NCI-H2107 (cell line): ENCODE measurements around the gene TRPM5.

Experiments
- DNase-seq: peaks from one replicate; lab custom pipeline; 2025; lab: John Stamatoyannopoulos, UW

Gene TRPM5

DNA sequence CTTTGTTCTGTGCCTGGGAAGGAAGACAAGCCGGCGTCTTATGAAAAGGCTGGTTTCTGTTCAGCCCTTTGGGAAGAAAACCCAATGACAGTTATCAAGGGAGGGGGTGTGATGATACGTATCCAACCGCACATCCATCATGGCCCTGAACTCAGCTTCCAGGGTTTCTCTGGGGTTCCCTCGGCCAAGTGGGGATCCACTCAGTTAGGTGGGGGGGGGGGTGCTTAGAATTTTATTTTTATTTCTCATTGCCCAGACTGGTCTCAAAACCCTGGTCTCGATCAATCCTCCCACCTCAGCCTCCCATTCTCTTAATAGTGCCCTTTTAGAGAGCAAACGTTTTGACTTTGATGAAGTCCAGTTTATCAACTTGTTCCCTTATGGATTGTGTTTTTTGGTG, 26.2 kb upstream of the TRPM5 start:
- no peak for DNase-seq

DNA sequence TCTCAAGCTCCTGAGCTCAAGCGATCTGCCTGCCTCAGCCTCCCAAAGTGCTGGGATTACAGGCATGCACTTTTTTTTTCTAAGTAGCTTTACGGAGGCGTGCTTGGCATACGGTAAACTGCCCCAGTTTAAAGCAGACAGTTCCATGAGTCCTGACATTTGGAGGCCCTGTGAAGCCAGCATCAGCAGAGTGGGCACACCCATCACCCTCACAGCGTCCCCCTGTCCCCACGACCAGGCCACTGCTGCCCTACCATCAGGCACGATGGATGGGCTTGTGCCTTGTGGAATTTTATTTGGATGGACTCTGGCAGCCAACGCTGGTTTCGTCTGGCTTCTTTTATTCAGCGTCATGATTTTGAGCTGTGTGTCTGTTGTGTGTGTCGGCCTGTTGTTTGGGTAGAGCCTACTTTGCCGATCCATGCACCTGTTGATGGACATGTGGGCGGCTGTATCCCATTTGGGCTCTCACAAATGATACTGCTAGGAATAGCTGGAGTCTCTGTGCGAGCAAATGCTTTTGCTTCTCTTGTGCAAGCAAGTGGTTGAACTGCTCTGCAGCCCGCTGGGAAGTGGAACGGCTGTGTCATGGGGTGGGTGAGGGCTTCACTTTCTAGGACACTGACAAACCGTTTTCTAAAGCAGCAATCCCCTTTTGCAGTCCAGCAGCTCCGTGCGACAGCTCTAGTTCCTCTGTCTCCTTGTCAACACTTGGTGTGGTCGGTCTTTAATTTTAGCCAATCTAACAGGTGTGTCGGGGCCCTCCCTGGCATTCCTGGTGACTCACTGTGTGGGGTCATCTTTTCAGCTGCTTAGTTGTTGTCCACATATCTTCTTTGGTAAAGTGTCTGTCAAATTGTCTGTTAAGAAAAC, 24.3 kb upstream of the TRPM5 start:
- no peak for DNase-seq

DNA sequence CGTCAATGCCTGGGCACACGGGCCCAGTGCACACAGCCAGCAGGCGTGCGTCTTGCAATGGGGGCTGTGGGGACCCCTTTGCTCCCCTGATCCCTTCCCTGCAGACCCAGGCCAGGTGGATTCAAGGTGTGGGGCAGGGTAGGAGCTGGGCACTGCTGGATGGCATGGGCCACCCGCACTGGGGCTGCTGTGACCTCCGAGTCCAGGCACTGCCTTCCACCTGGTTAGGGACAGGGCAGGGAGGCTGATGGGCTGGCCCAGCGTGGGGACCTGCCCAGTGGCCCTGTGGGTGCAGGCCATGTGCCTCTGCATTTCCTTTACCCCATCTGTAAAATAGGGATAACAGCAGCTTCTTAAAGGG, 23.4 kb upstream of the TRPM5 start:
- DNase-seq, result no peak

DNA sequence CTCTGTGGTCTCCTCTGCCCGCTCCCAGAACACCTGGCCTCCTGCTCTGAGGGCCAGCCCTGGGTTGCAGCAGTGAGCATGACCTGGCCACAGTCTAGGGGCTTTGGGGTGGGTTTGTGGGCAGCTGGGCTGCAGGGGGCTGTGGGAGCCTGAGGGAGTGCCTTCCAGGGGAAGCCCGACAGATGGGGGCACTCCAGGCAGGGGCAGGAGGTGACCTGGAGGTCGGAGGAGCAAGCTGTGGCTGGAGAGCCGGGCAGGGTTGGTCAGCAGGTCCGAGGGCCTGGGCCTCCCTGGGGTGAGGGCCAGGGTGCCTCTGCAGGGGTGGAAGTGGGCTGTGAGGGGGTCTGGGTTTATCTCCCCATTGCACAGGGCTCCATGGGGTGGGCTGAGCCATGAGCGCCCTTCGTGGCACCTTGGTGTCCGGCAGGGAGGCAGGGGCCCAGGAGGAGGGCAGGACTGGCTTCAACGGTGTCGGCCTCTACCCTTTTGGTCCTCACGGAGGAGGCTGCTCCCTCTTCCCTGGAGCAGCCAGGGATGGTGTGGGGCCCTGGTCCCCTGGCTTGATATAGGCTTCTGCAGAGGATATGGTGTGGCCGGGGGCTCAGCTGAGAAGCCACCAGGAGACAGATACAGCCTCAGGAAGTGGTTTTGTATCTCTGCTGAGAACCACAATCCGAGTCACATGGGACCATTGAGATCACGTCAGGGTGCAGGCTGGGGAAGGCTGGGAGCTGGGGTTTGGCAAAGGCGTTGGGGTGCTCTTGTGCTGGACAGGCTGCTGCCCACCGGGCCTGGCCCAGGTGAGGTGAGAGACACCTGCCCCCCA, 22.8 kb upstream of the TRPM5 start:
- no peak for DNase-seq

DNA sequence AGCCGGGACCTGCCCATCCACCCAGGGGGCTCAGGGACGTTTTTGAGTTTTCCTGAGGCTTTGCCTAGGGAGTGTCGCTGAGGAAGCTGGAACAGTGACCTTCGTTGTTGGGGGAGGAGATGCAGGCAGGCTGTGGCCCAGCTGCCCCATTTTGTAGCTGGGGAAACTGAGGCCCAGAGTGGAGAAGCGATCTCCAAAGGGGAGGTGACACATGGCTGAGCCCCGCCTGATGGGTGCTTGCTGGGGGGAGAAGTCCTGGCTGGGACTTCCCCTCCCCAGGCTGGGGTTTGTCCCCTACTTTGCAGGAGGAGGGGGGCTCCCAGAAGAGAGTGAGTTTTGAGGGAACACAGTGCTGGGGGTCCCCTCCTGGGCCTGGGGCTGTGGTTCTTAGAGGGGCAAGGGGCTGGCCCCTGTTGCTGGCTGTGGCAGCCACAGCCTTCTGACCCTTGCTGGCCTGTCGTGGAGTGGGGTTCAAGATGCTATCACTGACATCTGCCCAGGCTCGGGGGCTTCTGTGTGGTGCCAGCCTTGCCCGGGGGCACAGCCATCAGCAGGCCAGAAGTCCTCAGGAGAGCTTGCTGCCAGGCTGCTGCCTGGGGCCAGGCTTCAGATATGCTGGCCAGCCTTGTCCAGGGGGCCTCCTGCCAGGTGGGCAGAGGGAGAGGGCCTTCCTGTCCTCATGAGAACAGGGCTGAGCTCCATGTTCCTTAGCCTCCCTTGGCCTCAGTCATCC, 21.9 kb upstream of the TRPM5 start:
- DNase-seq, result no peak

DNA sequence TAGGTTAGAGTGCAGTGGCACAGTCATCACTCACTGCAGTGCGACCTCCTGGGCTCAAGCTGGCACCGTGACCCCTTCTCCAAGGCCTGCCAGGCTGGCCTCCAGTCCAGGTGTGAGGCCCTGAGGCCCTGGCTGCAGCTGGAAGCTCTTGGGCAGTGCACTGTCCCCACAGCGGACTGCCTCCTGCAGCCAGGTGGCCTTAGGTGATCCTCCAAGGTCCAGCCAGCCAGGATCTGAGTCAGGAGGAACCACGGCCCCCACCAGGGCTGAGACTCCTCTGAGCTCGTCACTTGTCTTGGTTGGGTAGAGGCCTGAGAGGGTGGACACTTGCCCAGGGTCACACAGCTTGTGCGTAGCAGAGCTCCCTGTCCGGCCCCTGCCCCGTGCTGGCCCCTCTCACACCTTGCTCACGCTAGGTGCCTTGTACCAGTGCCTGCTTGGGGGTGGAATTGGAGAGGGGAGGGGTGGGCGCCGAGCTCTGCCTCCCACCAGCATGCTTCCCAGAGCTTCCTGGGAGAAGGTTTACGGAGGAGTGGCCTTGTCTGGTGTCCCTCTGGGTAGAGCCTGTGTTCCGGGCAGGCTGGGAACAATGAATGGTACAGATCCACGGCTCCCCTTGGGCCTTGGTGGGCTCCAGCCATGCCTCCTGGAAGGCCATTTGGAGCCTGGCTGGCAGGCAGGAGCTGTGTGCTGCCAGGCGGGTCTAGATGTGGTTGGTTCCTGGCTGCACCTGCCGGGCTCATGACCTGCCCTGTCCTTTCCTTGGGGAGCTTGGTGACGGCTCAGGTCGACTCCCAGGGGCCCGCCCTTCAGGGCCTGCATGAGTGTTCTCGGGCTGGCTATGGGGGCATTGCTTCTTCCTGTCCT, 21.1 kb upstream of the TRPM5 start:
- no peak for DNase-seq

DNA sequence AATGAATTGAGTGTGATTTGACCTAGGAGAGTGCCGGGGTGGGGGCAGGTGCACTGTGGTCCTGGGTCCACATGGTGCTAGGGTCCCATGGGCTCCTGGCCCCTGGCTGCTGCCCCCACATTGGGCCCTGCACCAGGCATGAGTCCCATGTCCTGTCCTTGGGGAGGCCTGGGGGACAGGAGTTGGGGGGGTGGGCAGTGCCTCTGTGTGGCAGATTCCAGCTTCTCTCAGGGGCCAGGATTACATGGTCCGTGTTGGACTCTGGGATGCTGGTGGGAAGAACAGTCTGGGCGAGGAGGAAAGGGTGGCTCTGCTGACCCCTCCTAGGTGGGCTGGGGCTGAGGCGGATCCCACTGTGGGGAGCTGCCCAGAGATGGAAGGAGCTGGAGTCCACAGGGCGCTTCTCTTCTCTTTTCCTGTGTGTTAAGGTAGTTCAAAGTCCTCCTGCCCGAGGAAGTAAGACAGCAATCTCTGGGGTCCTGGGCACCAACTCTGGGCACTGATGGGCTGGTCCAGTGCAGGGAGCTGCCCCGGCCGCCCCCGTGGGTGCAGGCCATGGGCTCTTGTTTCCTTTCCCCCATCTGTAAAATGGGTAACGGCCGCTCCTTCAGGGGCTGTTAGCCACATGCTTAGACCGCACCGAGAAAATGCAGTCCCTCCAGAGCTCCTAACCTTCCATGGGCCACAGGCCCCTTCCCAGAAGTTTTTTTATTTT, 20.3 kb upstream of the TRPM5 start:
- DNase-seq, result no peak

DNA sequence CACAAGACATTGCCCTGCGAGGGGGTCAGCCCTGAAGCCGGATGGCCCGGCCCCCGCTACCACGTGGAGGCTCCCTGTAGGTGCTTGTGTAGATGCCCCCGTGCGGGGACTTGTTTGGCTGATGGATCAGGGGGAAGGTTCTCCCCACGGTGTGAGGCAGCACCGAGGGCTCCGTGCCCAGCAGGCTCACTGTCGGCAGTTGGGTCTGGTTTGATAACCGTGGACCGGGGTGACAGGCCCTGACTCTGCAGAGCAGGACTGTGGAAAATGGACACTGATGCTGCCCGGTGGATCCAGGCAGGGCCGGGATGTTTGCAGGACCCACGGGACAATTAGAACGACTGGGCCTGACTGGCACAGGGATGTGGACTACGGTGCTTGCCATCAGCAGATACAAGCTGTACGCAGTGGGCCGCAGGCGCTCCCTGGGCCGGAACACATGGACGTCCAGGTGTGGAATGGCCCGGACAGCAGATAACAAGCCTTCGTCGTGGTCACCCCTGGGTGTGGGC, 19.5 kb upstream of the TRPM5 start:
- no peak for DNase-seq

DNA sequence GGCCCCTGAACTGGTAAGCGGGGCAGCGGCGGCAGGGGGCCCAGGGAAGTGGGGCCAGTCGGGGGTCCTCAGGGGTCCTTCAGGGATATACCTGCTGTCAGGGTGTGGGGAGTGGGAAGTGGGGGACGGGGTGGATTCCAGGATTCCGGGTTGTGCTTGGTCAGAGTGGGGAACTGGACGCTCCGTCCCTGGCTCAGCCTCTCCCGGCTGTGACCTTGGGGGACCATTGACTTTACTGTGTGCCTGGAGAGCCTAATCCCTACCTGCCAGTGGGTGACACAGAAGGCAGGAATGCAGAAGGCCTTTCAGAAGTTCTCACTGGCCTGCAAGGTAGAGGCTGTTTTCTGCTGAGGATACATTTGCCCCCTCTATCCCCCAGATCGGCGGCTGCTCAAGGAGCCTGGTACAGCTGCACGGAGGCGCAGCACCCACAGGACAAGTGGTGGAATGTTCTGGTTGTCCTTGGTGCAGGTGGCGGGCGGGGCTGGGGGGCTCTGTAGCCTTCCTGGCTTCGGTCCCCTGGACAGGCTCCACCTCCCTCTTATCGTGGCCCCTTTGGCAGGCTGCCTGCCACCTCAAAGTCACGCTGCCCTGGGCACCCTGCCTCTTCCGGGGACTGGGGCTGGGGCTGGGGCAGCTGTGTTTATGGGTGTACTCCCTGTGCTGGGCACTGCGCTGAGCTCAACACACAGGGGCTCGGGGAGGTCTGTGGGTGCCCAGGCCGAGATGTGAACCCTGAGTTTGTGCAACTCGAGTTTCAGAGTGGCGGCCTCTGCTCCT, 18.9 kb upstream of the TRPM5 start:
- no peak for DNase-seq

DNA sequence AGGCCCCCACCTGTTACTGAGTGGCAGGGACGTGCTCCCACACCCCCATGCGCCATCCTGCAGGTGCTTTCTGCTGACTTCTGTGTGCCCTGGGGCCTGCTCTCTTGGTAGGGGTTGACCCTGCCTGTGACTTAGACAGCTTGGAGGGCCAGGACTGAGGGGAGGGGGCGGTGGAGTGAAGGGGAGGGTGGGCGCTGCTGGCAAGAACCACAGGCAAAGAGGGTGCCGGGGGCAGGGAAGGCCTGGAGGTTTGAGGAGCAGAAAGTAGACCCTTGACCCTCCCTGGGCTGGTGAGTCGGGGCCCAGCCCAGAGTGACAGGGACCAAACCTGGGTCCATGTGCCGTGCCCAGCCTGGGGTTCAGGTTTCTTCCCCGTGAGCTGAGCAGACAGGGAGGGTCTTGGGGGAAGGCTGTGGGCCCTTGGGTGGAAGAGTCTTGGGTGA, 18.2 kb upstream of the TRPM5 start:
- no peak for DNase-seq

DNA sequence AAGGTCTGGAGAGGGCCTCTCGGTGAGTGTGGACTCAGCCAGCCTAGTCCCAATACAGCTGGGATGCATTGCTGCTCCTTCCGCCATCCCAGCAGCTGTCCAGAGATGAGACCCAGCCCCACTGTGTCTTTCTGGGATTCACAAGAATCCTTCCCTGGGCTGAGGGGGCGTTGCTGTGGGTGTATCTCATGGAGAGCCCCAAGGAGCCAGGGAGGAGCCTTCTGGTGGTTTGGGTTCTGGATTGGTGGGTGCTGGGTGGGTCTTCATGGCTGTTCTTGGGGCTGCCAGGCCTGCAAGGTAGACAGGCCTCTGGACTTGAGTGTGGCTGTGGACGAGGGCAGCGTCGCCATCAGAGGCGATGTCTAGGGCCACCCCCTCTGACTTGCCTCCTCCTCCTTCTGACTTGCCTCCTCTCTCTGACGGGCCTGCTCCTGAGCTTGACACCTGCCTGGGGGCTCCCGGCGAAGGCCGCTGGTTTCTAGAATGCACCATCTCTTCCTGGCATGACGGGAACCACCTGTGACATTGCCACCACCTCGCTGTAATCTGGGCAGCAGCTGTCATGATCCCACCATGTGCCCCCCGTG, 17.7 kb upstream of the TRPM5 start:
- no peak for DNase-seq

DNA sequence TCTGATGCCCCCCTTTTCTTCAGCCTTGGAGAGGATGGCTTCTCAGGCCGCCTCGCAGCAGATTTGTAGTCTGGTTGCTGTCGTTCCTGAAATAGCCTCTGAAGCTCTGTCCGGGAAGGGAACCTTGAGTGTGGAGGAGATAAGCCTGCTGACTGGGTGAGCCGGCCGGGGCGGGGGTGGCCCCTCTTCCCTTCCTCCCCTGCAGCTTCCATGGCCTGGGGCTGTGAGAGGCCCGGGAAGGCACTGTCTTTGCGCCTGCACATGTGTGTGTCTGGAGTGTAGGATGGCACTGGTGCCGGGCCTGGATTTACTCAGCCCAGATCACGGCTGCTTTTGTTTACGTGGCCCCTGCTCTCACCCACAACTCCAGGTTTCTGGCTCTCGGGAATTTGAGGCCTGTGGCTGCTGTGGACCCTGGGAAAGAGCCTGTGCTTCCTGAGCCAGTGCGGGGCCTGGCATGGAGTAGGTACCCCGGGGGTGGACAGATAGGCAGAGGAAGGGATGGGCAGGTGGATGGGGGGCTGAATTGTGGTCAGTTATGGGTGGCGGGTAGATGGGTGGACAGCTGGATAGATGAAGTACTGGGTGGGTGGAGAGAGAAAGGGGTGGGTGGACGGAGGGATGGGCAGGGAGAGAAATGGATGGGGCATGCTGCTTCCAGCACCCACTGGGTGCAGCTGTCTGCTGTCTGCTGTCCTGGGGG, 17.1 kb upstream of the TRPM5 start:
- no peak for DNase-seq

DNA sequence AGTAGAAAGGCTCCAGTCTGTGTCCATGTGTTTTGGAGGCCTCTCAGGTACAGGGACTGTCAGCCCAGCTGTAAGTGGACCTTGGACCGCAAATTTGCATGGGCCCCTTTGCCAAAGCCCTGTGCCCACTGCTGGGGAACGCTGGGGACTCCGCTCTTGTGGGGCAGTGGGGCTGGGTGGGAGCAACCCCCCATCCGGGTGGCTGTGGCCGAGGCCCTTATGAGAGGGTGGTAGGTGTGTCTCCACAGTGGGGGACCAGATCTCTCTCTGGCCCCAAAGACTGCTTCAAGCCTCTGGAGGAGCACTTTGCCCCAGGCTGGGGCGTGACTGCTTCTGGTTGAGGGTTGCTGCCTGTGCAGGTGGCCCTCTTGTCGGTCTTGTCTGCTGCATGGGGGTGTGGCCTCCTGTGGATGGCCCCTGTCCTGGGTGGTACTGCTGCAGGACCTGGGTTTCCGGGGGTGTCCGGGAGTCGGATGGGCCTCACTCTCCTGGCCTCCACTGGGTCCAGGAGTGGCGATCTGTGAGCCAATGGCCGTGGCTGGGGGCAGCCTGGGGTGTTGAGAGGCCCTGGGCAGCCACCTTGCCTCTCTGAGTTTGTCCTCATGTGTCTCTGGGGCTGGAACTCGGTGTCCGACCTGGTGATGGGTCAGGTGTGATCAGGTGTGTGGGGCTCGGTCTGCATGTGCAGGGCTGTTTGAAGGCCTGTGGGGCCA, 16.4 kb upstream of the TRPM5 start:
- DNase-seq, result no peak

DNA sequence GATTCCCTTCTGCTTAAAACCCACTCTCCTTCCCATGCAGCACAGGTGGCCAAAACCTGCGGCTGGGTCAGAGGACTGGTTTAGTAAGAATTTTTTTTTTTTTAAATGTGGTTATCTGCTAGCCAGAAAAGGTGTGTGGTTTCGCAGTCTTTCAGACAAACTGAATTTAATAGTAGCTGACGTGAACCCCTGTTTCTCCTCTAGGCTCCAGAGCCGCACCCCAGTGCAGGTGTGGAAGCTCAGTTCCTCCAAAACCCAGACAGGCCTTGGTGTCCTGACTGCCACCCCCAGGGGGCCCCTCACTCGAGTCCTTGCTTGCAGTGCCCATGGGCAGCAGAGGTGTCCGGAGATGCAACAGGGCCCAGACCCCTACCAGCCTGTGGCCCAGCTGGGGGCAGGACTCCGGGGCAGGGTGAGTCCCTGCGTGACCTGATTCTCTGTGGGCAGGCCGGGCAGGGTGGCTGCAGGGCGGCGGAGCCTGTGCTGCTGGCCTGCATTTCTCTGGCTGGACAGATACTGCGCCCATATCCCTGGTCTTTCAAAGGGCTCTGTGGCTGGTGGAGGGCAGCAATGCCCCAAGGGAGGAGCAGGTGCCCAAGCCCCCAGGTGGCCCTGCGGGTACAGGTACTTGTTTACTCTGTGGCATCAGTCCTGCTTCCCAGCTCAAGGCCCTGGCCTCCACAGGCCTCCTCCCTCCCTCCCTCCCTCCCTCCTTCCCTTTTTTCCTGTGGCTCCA, 15.7 kb upstream of the TRPM5 start:
- DNase-seq, result no peak

DNA sequence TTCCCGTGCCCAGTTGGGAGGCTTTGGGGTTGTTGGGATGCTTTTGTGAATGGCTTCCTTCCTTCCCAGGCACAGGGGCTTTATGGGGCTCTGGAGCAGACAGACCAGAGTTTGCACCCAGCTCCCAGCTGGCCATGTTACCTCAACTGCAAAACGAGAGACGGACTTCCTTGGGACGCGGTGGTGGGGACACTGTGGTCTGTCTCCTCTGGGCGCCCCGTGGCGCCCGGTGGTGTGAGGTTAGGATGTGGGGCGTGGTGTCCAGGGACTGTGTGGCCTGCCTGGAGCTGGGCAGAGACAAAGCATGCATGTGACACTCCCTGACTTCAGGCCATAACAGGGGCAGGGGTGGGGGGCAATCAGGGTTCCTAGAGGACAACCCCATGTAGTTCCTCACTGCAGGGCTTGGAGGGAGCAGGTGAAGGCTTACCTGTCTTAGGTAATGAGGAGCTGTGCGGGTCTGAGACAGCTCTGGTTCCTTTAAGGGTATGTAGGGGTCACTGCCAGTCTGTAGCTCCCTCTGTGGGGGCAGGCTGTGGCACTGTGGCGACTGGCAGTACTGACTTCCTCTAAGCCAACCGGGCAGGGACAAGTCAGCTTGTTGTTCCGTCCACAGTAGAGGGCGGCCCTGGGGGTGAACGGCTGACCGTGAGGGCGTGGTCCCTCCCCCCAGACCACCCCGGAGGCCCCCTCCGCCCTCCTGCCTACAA, 14.9 kb upstream of the TRPM5 start:
- DNase-seq, result no peak

DNA sequence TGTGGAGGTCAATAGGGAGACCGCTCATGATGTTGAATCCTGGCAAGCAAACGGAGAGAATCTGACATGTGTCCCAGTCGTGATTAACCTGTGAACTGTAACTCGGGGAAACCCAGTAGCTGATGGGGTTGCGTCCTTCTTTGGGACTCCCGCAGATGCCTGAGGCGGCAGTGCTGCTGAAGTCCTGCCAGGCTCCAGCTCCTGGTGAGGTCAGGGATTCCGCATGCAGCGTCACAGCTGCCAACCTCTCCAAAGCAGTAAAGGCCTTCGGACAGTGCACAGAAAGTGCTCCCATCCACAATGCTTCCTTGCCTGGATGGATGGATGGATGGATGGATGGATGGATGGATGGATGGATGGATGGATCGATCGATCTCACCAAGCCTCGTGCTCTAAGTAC, 14.0 kb upstream of the TRPM5 start:
- DNase-seq, result no peak

DNA sequence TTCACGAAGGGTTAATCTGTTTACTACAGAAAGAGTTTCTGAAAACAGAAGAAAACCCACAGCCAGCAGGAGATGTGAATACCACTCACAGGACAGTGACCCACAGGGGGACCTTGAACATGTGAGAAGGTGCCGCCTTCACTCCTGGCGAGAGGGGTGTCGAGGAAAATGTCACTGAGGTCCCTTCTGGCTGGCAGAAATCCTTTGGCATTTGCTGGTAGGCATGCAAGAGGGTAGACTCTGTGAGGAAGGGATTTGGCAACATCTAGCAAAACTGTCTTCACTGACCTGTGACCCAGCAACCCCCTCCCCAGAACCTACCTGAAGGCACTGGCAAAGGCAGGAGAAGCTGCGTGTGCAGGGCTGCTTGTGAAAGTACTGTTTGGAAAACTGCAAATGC, 9.1 kb upstream of the TRPM5 start:
- DNase-seq, result no peak
